HG02623 (cell line): ENCODE results near the gene SCART1.
"Not testable (repeated sequence)": the region's sequence is repeated elsewhere in the genome, so short reads cannot be mapped to it uniquely, and the experiment has no call there.

Experiments used
- ATAC-seq: cut with Tn5 transposase; IDR thresholded peaks from one replicate; pipeline ENCODE4 v1.9.1; 2021; ENCODE audit warnings: moderate library complexity; ENCODE audit not compliant: unreplicated experiment

SCART1 gene

GRCh38 chr10:133453516-133454203 lies at the start of gene SCART1:
Gene SCART1, plus strand, starts transcription at chr10:133453945. Its CDS starts 53 bp downstream, at chr10:133453998.
- no peak for ATAC-seq

GRCh38 chr10:133405272-133405671 lies 48.5 kb upstream of the SCART1 start:
- no peak for ATAC-seq

GRCh38 chr10:133405844-133406527 lies 47.8 kb upstream of the SCART1 start:
- ATAC-seq = no peak

GRCh38 chr10:133411523-133412380 lies 42.0 kb upstream of the SCART1 start:
- ATAC-seq = no peak

GRCh38 chr10:133412381-133412711 lies 41.4 kb upstream of the SCART1 start:
- ATAC-seq = no peak

GRCh38 chr10:133414401-133414800 lies 39.3 kb upstream of the SCART1 start:
- ATAC-seq = not testable (repeated sequence)

GRCh38 chr10:133415752-133416151 lies 38.0 kb upstream of the SCART1 start:
- ATAC-seq = no peak

- ATAC-seq = no peak
Measured at GRCh38 chr10:133418289-133418993, 35.3 kb upstream of the SCART1 start.

GRCh38 chr10:133419211-133419950 lies 34.4 kb upstream of the SCART1 start:
- ATAC-seq = no peak

GRCh38 chr10:133420028-133420427 lies 33.7 kb upstream of the SCART1 start:
- ATAC-seq = no peak

GRCh38 chr10:133420579-133420978 lies 33.2 kb upstream of the SCART1 start:
- no peak for ATAC-seq

- ATAC-seq = no peak
Measured at GRCh38 chr10:133421336-133422222, 32.2 kb upstream of the SCART1 start.

GRCh38 chr10:133422223-133422806 lies 31.4 kb upstream of the SCART1 start:
- no peak for ATAC-seq

- no peak for ATAC-seq
Measured at GRCh38 chr10:133422807-133423771, 30.7 kb upstream of the SCART1 start.

GRCh38 chr10:133424102-133424501 lies 29.6 kb upstream of the SCART1 start:
- ATAC-seq = not testable (repeated sequence)

GRCh38 chr10:133424601-133425000 lies 29.1 kb upstream of the SCART1 start, which contains the start of gene SPRN:
Gene SPRN, minus strand, starts transcription at chr10:133424625. Its CDS starts 944 bp downstream, at chr10:133423681.
- not testable (repeated sequence) for ATAC-seq

- not testable (repeated sequence) for ATAC-seq
Measured at GRCh38 chr10:133429571-133429970, 24.2 kb upstream of the SCART1 start.
